Neuronal stem cell (in vitro differentiated cells): Measurements from ENCODE around the gene ANKMY2.
"Not testable (repeated sequence)": the region's sequence is repeated elsewhere in the genome, so short reads cannot be mapped to it uniquely, and the experiment has no call there.

Experiments used
- DNase-seq: peaks from one replicate; pipeline ENCODE4 v3.0.0-alpha.2; 2013; ENCODE audit warnings: low spot score
- H2AFZ ChIP-seq: one replicate; pipeline ENCODE4 v1.6.1; 2013; ENCODE audit warnings: mild to moderate bottlenecking, low read length, inconsistent platforms
- H2AK5ac ChIP-seq: 2 replicates; pipeline ENCODE4 v1.6.1; 2013; ENCODE audit warnings: low read depth, mild to moderate bottlenecking, inconsistent platforms, low read length, moderate library complexity, mixed read lengths
- H2BK120ac ChIP-seq: 2 replicates; pipeline ENCODE4 v1.6.1; 2013; ENCODE audit warnings: low read depth, mild to moderate bottlenecking, inconsistent platforms, low read length, moderate library complexity, mixed read lengths
- H2BK12ac ChIP-seq: one replicate; pipeline ENCODE4 v1.6.1; 2013; ENCODE audit warnings: low read length, inconsistent platforms
- H2BK15ac ChIP-seq: 2 replicates; pipeline ENCODE4 v1.6.1; 2013; ENCODE audit warnings: mild to moderate bottlenecking, low read length, inconsistent platforms, mixed read lengths
- H2BK5ac ChIP-seq: one replicate; pipeline ENCODE4 v1.6.1; 2013; ENCODE audit warnings: inconsistent platforms, mild to moderate bottlenecking, low read length, moderate library complexity
- H3K14ac ChIP-seq: one replicate; pipeline ENCODE4 v1.6.1; 2013; ENCODE audit warnings: low read length, inconsistent platforms
- H3K18ac ChIP-seq: 2 replicates; pipeline ENCODE4 v1.6.1; 2013; ENCODE audit warnings: low read length, inconsistent platforms
- H3K23ac ChIP-seq: 2 replicates; pipeline ENCODE4 v1.6.1; 2013; ENCODE audit warnings: low read depth, mild to moderate bottlenecking, mixed read lengths, low read length, inconsistent platforms; ENCODE audit not compliant: poor library complexity
- H3K27ac ChIP-seq: replicated peaks from 3 replicates; pipeline ENCODE4 v1.5.1; 2013; ENCODE audit warnings: low read length, inconsistent platforms
- H3K27me3 ChIP-seq, 3 experiments: 2 replicates each; pipeline ENCODE4 v1.6.1; 2013; ENCODE audit warnings: low read length in 3 of 3, mild to moderate bottlenecking in 2 of 3, inconsistent platforms in 1 of 3, low read depth in 1 of 3, mixed read lengths in 1 of 3, moderate library complexity in 1 of 3; ENCODE audit not compliant: control insufficient read depth in 3 of 3, insufficient read depth in 3 of 3
- H3K36me3 ChIP-seq, 2 donors: replicated peaks in 1 of 2; 2 replicates each; pipeline ENCODE4 v1.6.1; 2013; ENCODE audit warnings: low read length in 2 of 2; ENCODE audit not compliant: control insufficient read depth in 2 of 2, insufficient read depth in 2 of 2
- H3K4ac ChIP-seq: 2 replicates; pipeline ENCODE4 v1.6.1; 2013; ENCODE audit warnings: inconsistent platforms, mild to moderate bottlenecking, low read length, moderate library complexity
- H3K4me1 ChIP-seq, 2 donors: 1 replicate in 1 of 2; 2 replicates in 1 of 2; pipeline ENCODE4 v1.6.1; 2013; ENCODE audit warnings: low read length in 2 of 2, low read depth in 1 of 2; ENCODE audit not compliant: control insufficient read depth in 2 of 2, insufficient read depth in 1 of 2
- H3K4me2 ChIP-seq: one replicate; pipeline ENCODE4 v1.6.1; 2013; ENCODE audit warnings: mild to moderate bottlenecking, low read length, inconsistent platforms; ENCODE audit not compliant: insufficient read depth, poor library complexity, severe bottlenecking
- H3K4me3 ChIP-seq, 2 donors: 2 replicates each; pipeline ENCODE4 v1.5.1; 2013; ENCODE audit warnings: low read length in 2 of 2, mild to moderate bottlenecking in 2 of 2, inconsistent platforms in 1 of 2, moderate library complexity in 1 of 2
- H3K79me1 ChIP-seq: one replicate; pipeline ENCODE4 v1.6.1; 2013; ENCODE audit warnings: low read depth, mild to moderate bottlenecking, inconsistent platforms, low read length, moderate library complexity
- H3K9ac ChIP-seq: one replicate; pipeline ENCODE4 v1.6.1; 2013; ENCODE audit warnings: mild to moderate bottlenecking, low read depth, low read length, inconsistent platforms; ENCODE audit not compliant: poor library complexity
- H3K9me3 ChIP-seq, 2 donors: replicated peaks in 1 of 2; 2 replicates each; pipeline versions ENCODE3 to v1.6.1; 2013; ENCODE audit warnings: low read length in 2 of 2, mild to moderate bottlenecking in 2 of 2, inconsistent platforms in 1 of 2, low read depth in 1 of 2, mixed read lengths in 1 of 2, moderate library complexity in 1 of 2; ENCODE audit not compliant: control insufficient read depth in 2 of 2, insufficient read depth in 1 of 2
- H4K8ac ChIP-seq: one replicate; pipeline ENCODE4 v1.6.1; 2013; ENCODE audit warnings: low read depth, mild to moderate bottlenecking, inconsistent platforms, low read length, moderate library complexity
- H4K91ac ChIP-seq: one replicate; pipeline ENCODE4 v1.6.1; 2013; ENCODE audit warnings: low read length, low read depth, mild to moderate bottlenecking, inconsistent platforms; ENCODE audit not compliant: poor library complexity
- WGBS, 2 donors: extraction: QIAGEN DNeasy Blood & Tissue Kit; methylation state at CpG; one replicate each; pipeline ENCODE4 v1.1.7; 2013; ENCODE audit warnings: missing lambda C conversion rate in 2 of 2, mixed read lengths in 1 of 2; ENCODE audit not compliant: insufficient read length in 2 of 2, insufficient replicate concordance in 1 of 2; ENCODE audit errors: extremely low coverage in 2 of 2; 5-methylcytosine and 5-hydroxymethylcytosine counted together

The ANKMY2 gene

DNA sequence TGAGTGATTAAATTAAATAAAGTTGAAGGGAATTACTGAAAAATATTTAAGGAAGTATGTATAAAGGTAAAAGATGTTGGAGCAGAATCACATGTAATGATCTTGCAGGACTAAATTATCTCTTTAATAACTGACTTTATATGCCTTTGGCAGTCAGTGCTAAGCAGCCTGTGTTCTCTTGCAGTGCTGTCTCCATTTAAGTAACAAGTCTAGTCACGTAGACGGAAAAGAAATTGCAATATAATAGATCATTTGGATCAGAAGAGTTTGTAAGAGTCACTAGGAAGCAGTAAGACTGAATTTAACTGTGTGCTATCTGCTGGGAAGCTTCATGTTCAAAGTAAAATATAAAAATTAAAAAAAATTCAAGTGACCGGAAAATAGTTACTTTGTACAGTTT, 21.8 kb upstream of the ANKMY2 start:
- Histone ChIP-seq H2BK12ac (no peak overlapping the region), H2BK15ac (no peak overlapping the region), H3K9me3 (peaks cover 0 to 12% of the 10 kb centered on the region in 2 donors), H4K8ac (no peak overlapping the region), H3K4me2 (no peak overlapping the region), H3K4ac (no peak overlapping the region), H2AFZ (no peak overlapping the region), H3K79me1 (peaks cover 3% of the 10 kb centered on the region), H3K4me3 (no peak overlapping the region), H2BK120ac (no peak overlapping the region), H3K36me3 (peaks cover 6 to 60% of the 10 kb centered on the region in 2 donors), H4K91ac (no peak overlapping the region), H2AK5ac (no peak overlapping the region), H3K18ac (no peak overlapping the region), H3K23ac (no peak overlapping the region), H3K27ac (no peak overlapping the region), H3K4me1 (peaks cover 0 to 2% of the 10 kb centered on the region in 2 donors), H2BK5ac (no peak overlapping the region), H3K27me3 (no peaks in the 10 kb centered on the region), H3K14ac (no peak overlapping the region), H3K9ac (no peak overlapping the region)
- no CpG with 5 or more reads among the region's 3 CpGs for WGBS, 2 donors
- no peak for DNase-seq

DNA sequence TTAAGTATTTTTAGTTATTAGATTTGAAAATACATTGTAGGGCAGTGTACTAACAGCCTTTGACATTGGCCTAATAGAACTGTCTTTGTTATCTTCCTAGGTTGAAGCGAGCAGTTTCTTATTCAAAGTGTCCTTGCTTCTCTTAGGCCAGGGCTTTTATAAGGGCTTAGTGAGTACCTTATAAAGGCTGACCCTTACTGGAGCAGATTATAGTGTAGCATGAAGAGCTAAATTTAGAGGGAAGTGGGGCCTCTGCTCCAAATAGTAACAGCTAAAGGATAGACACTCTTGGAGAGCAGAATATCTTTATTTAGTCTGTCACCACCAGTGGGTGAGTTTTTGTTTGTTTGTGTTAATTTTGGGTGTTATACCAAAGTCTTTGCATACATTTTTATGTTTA, 16.4 kb upstream of the ANKMY2 start:
- Histone ChIP-seq H3K36me3 (peaks cover 6 to 19% of the 10 kb centered on the region in 2 donors), H2AFZ (no peak overlapping the region), H3K27ac (no peak overlapping the region), H2BK15ac (no peak overlapping the region), H3K4me2 (no peak overlapping the region), H3K23ac (no peak overlapping the region), H3K9me3 (peaks cover 0 to 3% of the 10 kb centered on the region in 2 donors), H3K14ac (no peak overlapping the region), H4K91ac (no peak overlapping the region), H2BK12ac (no peak overlapping the region), H3K79me1 (no peaks in the 10 kb centered on the region), H4K8ac (no peak overlapping the region), H3K4ac (no peak overlapping the region), H3K18ac (no peak overlapping the region), H3K9ac (no peak overlapping the region), H2BK120ac (no peak overlapping the region), H3K27me3 (no peaks in the 10 kb centered on the region), H3K4me3 (no peak overlapping the region), H2AK5ac (no peak overlapping the region), H2BK5ac (no peak overlapping the region), H3K4me1 (peaks cover 5 to 6% of the 10 kb centered on the region in 2 donors)
- WGBS, 2 donors = no CpG with 5 or more reads among the region's 1 CpG
- DNase-seq = no peak

DNA sequence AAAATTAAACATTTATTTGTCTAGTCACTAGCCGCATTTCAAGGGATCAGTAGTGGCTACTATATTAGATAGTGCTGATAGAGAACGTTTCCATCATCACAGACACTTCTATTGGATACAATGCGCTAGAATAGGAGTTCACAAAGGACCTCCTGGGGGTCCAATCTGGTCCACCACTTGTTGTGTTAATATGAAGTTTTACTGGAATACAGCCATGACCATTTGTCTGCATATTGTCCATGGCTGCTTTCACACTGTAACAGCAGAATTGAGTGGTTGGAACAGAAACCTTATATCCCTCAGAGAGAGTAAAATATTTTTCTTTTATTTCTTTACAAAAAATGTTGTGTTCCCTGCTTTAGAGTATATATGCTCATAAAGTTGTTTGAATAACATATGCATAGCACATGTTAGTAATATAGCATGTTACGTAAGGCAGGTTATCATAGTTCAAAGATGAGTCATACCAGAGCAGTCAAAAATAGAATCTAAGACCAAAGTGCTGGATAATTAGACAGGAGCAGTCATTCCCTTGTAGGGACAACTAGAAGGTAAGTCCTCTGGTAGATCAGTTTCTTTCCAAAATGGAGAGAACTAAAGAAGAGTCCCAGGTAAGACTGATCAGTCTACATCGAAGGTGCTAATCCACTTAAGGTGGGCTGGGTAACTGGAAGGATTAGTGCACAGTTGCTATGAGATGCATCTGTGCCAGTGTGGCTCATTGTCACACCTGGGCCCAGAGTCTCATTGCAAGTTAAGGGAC, 15.3 kb upstream of the ANKMY2 start:
- no peak overlapping the region for H3K23ac ChIP-seq
- H3K27ac ChIP-seq = no peak overlapping the region
- H4K91ac ChIP-seq = no peak overlapping the region

DNA sequence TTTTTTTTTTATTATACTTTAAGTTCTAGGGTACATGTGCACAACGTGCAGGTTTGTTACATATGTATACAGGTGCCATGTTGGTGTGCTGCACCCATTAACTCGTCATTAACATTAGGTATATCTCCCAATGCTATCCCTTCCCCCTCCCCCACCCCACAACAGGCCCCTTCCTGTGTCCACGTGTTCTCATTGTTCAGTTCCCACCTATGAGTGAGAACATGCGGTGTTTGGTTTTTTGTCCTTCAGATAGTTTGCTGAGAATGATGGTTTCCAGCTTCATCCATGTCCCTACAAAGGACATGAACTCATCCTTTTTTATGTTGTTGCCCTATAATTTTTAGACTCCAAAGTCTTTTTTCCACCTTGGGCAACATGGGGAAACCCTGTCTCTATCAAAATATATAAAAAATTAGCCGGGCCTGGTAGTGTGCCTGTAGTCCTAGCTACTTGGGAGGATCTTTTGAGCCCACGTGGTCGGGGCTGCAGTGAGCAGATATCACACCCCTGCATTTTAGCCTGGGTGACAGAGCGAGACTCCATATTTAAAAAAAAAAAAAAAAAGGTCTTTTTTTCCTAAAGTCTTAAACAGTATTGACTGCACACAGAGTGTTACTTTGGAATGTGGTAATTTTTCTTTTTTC, 14.4 kb upstream of the ANKMY2 start:
- not testable (repeated sequence) for H3K18ac ChIP-seq, H3K9ac ChIP-seq, H3K27me3 ChIP-seq, H3K9me3 ChIP-seq, H3K4me3 ChIP-seq, H3K14ac ChIP-seq, H3K4me2 ChIP-seq, H2BK5ac ChIP-seq, H3K79me1 ChIP-seq, H2AFZ ChIP-seq, H3K36me3 ChIP-seq, H2BK12ac ChIP-seq, H2BK120ac ChIP-seq, H3K4me1 ChIP-seq, DNase-seq, H3K23ac ChIP-seq, H3K27ac ChIP-seq, H2AK5ac ChIP-seq, H3K4ac ChIP-seq, H2BK15ac ChIP-seq, H4K8ac ChIP-seq, H4K91ac ChIP-seq
- no CpG with 5 or more reads among the region's 8 CpGs for WGBS, 2 donors

More for the DNA sequence above, 15.3 kb upstream of the ANKMY2 start:
- no peak for DNase-seq
- Histone ChIP-seq H2BK15ac (no peak overlapping the region), H3K79me1 (no peaks in the 10 kb centered on the region), H3K4me2 (no peak overlapping the region), H3K9ac (no peak overlapping the region), H2BK5ac (no peak overlapping the region), H2BK120ac (no peak overlapping the region), H3K4me1 (peaks cover 5 to 6% of the 10 kb centered on the region in 2 donors), H2BK12ac (no peak overlapping the region), H3K18ac (no peak overlapping the region), H3K27me3 (no peaks in the 10 kb centered on the region), H3K36me3 (peaks cover 2 to 16% of the 10 kb centered on the region in 2 donors), H3K14ac (no peak overlapping the region), H4K8ac (no peak overlapping the region), H3K4me3 (no peak overlapping the region), H3K9me3 (peaks cover 0 to 3% of the 10 kb centered on the region in 2 donors), H3K4ac (no peak overlapping the region), H2AK5ac (no peak overlapping the region), H2AFZ (no peak overlapping the region)
- WGBS, 2 donors = no CpG with 5 or more reads among the region's 5 CpGs
